Endometrium (tissue), 2 donors: Measurements from ENCODE around the gene UBE4B.
"Not testable (repeated sequence)": the region's sequence is repeated elsewhere in the genome, so short reads cannot be mapped to it uniquely, and the experiment has no call there.

Experiments used
- FAIRE-seq: peaks from 2 replicates; lab custom pipeline; 2012; peaks lifted over from hg19 to GRCh38; lab: Jason Lieb, UNC
- donor health status: control.
- donor health status: control.

The UBE4B gene

GRCh38 chr1:10210841-10211804 is 178.4 kb downstream of the UBE4B start:
- no peak for FAIRE-seq

- no peak for FAIRE-seq
These were observed 179.2 kb downstream of the UBE4B start for GRCh38 chr1:10211805-10212410.

- no peak for FAIRE-seq
These were observed 179.7 kb downstream of the UBE4B start for GRCh38 chr1:10212476-10212875.

GRCh38 chr1:10213186-10213705 is 180.5 kb downstream of the UBE4B start:
- FAIRE-seq: no peak

GRCh38 chr1:10216090-10216749 is 183.5 kb downstream of the UBE4B start:
- FAIRE-seq: no peak

GRCh38 chr1:10217748-10218441 is 185.1 kb downstream of the UBE4B start:
- no peak for FAIRE-seq

GRCh38 chr1:10220200-10220599 is 187.4 kb downstream of the UBE4B start:
- no peak for FAIRE-seq

GRCh38 chr1:10220657-10221056 is 187.9 kb downstream of the UBE4B start:
- FAIRE-seq: not testable (repeated sequence)

- no peak for FAIRE-seq
These were observed 192.8 kb downstream of the UBE4B start for GRCh38 chr1:10225573-10225972.

- no peak for FAIRE-seq
These were observed 195.8 kb downstream of the UBE4B start for GRCh38 chr1:10228528-10228927.

GRCh38 chr1:10229903-10230302 is 197.1 kb downstream of the UBE4B start:
- no peak for FAIRE-seq
